KBM-7 (cell line): ENCODE data around the gene NME3.
"Not testable (repeated sequence)": the region's sequence is repeated elsewhere in the genome, so short reads cannot be mapped to it uniquely, and the experiment has no call there.

Source experiments
- DNase-seq: peaks from one replicate; pipeline ENCODE4 v3.0.0-alpha.2; 2015
- in situ Hi-C: fragments of 300-500 bp; cut with MboI; formaldehyde crosslinking; loops from 2 replicates; pipeline ENCODE4 v1.14.3; 2020; ENCODE audit warnings: low sequenced_read_pairs, low pct_unique_long_range_greater_than_20kb, mixed read lengths

NME3 gene

DNA sequence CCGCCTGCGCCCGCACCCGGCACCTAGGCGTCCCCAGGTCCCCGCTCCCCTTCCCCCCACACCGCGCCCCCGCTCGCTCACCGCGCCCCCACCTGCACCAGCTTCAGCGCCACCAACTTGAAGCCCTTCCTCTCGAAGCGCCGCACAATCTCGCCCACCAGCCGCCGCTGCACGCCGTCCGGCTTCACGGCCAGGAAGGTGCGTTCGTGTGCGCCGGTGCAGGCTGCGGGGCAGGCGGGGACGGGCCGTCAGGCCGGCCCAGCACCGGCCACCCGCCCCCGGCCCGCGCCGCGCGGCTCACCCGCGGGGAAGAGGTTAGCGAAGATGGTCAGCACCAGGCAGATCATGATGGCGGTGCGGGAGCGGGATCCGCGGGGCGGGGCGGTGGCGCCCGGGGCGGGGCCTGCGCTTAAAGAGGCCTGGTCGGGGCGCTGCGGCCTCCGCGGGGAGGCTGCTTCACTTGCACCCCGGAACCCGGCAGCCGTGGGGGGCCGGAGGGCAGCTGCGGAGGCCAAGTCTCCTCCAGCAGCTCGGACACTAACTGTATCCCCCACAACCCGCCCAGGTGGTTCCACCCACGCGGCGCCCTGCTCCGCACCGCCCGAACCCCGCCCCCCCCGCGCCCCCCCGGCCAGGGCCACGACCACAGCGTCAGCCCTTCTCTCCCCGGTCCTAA lies at the start of gene NME3:
TSS of gene NME3 (minus strand) at position 356 of the 676 bp plus-strand sequence. CDS start at position 347, 9 bp downstream.
- peak; percentile 19 for DNase-seq
- in situ Hi-C loops = no loop called here

DNA sequence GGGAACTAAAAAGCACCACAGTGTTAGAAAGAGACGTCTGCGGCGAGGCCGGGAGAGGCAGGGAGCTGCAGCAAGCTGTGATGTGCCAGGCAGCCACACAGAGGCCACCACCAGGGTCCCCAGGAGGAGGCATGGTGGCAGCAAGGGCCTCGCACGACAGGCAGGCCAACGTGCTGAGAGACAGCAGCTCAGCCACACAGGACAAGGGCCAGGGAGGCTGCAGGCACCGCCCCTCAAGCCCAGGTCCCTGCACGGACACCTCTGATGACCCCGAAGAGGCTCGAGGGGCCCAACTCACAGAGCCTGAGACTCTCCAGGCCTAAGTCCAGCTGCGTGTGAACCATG lies 49.6 kb upstream of the NME3 start:
- in situ Hi-C loops = no loop called here
- no peak for DNase-seq

DNA sequence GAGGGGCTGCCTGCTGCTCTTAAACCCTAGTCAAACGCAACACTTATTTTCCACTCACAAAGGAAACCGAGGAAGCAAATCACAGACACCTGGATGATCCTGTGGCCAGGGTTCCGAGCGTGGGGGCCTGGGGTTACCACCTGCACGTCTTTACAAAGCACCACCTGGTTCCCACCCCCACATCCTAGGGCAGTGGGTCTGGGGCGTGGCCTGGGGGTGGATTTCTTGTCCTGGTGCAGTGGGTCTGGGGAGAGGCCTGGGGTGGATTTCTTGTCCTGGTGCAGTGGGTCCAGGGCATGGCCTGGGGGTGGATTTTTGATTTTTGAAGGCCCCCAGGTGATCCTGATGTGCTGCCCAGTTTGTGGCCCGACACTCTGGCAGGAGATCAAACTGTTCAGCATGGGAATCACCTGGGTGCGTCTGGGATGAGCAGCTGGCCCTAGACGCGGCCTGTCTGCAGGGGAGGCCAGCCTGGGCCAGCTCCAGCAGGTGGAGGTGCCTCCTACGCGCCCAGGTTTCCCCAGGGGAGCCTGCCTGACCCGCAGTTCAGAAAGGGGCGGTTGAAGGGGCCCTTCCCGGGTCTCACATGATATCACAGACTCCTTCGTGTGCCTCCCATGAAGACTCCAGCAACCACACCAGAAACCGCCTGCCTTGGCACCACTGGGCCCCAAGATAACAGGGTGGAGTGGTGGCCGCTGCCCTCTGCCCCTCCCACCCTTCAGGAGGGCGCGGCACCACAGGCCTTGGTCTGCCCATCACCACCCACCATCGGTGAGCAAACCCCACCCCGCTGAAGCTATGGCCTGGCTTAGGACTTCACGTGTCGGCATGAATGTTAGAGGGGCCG lies 49.0 kb upstream of the NME3 start:
- in situ Hi-C loops = no loop called here
- no peak for DNase-seq

DNA sequence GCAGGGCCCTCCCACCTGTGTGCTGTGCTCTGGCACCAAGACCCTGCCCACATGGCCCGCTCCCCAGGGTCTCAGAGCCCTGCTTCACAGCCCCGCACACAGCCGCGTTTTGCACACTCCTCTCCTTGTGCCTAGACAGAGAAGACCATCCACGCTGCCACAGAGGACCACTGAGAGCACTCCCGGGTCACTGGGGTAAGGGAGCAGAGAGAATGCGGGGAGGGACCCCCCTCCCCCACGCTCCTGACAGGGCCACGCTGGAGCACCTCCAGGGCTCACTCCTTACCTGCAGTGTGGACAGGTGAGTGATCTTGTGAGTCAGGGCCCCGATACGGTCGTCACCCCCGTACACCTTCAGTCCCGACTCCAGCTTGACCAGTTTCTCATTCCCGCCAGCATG lies 48.3 kb upstream of the NME3 start:
- in situ Hi-C loops = no loop called here
- no peak for DNase-seq

DNA sequence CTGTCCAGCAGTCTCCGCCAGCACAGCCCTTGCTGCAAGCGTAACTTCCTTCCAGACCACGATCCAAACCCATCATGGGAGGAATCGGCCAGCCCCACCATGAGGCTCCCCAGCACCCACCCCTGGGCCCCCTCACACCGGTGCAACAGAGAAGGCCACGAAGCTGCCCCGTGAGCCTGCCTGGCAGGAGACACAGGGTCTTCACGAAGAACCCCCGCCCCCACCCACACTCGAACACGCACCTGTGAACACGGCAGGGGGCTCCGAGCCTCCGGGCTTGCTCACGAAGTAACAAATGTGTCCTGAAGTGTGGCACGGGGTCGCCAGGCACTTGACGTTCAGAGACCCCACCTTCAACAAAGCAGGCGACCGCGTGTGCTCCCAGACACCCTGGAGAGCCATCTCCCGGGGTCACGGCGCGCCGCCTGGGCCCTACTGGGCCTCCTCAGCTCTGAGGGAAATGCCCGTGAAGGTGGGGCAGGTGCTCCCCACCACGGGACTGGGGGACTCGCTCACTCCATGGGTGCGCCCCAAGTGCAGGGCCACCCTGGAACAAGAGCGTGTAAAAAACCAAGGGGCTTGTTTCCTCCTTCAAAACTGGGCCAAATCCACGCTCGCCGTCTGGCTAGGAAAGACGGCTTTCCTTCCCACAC lies 47.7 kb upstream of the NME3 start:
- DNase-seq = no peak

DNA sequence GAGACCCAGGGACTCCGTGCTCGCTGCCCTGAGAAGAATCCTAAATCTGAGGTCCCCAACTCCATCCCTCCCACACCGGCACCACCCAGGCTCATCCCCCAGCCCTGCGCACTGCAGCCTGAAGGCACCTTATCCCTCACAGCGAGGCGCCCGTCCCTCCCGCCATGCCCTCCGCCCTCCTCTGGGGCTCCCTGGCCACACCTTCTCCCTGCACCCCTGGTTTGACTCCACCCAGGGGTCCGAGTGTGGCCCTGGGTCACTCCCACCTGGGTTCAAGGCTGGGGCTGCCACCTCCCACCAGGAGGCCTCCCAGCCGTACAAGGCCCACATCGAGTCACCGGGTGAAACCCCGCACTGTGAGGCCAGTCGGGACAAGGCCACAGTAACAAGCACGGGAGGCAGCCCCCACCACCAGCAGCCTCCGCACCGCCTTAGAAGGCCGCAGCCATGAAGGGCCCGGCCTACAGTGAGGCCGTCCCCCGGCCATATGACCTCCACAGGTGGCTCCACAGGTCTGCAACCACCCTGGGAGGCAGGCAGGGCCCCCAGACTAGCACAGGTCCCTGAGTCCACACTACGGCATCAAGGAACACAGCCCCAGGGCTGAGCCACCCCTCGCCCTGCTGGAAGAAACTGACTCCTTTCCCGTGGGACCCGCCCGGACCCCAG lies 47.0 kb upstream of the NME3 start:
- in situ Hi-C loops = no loop called here
- DNase-seq = no peak

More for the DNA sequence above, 47.7 kb upstream of the NME3 start:
- in situ Hi-C loops = no loop called here

DNA sequence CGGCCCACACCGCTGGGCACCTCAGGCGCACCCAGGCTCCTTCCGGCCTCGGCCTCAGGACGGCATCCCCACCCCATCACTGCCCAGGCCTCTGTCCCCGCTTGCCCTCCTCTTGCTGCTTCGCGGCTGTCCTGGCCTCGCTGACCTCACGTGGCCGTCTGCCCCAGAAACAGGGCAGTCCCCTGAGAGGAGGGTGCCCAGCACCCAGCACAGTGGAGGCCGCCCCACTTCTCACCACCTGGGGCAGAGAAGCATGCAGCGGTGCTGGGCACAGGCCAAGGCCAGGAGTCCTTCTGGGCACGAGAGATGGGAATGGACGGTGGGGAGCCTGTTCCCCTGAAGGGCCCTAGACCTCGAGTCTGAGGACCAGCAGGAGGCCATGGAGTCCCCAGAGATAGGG lies 46.4 kb upstream of the NME3 start:
- in situ Hi-C loops = no loop called here
- no peak for DNase-seq

DNA sequence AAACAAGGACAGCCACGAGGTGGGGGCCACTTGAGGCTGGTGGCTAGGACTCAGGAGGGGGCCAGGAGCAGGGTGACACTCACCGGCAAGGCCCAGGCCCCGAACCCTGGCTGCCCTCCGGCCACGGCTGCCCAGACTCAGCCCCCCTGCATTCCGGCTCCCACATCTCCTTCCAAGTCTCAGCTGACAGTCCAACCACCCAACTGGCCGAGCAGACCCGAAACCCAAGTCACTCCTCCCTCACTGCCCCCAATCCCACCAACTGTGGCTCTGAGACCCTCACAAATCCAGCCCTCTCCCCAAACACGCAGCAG lies 45.9 kb upstream of the NME3 start:
- in situ Hi-C loops = no loop called here
- DNase-seq = no peak

DNA sequence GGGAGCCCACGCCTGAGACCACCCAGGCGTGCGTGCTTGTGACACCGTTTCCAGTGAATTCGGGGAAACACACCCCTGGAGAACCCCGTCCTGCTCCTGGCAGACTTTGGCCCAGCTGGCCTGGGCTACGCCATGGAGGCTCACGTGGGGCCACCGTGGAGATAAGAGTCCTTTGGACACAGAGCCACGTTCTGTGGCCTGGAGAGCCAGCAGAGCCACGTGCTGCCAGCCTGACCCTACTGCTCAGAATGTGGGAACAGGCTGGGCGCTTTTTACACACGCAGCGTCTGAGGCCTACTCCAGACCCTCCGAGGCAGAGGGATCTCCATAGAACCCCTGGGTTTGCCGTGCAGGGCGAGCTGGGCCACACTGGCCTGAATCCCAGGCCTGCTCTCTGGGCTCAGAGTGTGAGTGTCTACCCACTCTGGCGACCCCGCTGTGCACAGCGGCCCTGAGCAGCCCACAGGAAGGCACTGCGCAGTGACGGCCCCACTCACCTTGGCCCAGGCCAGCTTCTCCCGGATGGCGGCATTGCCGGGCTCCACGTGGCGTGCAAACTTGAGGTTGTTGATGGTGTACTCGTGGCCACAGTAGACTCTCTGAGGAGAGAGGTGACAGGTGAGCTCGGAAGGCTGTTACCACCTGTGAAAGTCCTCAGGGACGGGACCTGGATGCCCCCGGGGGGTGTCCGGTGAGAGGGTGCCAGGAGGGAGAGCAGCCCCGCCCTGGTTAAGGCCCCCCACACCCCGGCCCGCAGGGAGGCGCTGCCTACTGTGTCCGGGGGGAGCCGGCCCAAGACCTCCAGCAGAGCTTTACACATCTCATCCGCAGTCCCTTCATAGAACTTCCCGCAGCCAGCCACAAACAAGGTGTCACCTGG lies 45.3 kb upstream of the NME3 start:
- in situ Hi-C loops = no loop called here
- no peak for DNase-seq

DNA sequence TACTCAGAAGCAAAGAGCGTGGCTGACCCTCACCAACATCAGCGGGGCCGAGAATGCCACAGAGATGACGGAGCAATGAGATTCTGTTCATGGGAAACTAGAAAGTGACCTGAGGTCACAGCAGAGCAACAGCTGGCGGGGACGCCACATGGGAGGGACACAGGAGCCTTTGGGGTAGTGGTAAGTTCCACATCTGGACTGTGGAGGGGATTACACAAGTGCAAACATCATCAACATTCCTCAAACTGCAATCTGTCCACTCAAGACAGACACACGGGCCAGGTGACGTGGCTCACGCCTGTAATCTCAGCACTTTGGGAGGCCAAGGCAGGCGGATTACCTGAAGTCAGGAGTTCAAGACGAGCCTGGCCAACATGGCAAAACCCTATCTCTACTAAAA lies 44.1 kb upstream of the NME3 start:
- in situ Hi-C loops = no loop called here
- DNase-seq = no peak

DNA sequence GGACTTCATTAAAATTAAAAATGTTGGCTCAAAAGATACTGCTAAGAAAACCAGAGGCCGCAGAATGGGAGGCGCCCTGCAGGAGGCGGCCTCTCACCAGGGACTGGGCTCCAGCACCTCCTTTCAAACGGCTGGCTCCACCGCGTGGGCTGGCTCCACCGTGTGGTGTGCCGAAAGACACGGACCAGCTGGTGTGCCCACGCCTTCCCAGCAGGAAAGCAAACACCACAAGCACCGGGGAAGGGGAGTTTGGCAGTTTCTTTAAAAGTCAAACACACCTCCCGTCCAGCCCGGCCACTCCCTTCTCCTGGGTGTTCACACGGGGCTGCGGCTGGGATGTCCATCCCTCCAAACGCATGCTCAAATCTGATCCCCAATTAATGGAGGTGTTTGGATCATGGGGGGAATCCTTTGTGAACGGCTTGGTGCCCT lies 41.4 kb upstream of the NME3 start:
- DNase-seq = peak; percentile 72
- in situ Hi-C loops = no loop called here

DNA sequence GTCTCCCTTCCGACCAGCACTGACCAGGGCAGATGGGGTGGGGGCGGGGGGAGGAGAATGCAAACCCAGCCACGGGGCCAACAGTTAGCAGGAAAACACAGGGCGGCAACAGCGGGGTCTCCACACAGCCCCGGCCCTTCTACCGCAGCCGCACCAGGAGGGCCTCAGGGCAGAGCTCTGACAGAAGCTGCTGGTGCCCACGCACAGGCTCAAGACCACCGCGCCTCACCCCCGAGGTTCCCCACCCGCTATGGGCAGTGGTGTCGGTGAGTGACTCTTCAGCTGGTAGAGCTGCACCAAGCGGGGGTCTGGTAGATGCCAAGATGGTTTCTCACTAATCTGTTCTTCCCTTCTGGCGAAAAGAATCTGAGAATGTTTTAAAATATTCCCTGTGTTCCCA lies 39.2 kb upstream of the NME3 start:
- no peak for DNase-seq
- in situ Hi-C loops = no loop called here

DNA sequence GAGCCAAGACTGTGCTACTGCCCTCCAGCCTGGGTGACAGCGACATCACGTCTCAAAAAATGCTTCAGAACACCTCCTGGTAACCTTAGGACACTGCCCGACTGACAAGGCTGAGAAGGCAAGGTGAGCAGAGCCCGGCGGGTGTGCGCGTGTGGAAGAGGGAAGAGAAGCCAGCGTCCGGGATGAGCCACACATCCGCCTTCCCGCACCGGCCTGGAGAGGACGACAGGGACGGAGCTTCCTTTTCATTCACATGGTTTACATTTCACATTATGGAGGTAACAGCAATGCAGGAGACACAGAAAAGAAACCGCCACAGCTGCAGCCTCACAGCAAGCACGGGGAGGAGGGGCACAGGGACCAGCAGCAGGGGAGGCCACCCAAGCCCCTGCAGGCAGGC lies 38.8 kb upstream of the NME3 start:
- in situ Hi-C loops = no loop called here
- DNase-seq = no peak

DNA sequence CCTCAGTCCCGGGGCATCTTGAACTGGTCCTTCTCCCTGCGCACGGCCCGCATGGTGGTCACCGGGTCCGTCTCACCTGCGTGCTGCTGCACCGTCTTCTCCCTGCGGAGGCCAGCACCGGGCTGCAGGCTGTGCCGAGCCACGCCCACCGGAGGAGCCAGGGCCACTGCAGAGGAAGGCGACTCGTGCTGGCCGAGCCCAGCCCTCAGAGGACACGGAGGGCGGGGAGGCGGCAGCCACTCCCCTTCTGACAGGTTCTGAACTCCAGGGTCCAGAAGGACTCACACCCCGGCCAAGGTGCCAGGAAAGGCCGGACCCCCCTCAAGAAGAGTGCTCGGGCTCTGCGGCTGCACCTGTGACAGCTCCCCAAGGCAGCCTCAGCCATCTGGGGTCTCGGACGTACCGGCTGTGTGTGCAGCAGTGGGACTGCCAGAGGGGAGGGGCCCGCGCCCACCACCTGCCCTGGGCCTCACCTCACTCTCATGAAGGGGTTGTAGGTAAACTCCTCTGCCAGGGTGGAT lies 38.0 kb upstream of the NME3 start:
- in situ Hi-C loops = no loop called here
- DNase-seq = no peak

DNA sequence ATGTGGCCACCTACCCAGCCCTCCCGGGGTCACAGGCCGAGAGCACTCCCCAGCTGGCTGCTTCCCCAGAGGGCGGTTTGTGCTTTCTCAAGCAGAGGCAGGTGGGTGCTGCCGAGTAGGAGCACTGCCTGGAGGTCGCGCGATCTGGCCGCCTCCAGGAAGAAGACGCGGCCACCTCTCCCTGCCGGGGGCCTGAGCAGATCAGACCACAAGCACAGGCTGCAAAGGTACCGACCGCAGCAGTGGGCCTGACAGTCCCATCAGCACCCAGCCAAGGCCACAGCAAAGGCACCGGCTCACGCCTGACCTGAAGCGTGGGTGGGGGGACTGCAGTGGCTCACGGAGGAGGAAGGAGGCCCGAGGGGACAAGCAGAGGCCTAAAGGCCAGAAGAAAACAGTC lies 37.3 kb upstream of the NME3 start:
- in situ Hi-C loops = no loop called here
- no peak for DNase-seq

DNA sequence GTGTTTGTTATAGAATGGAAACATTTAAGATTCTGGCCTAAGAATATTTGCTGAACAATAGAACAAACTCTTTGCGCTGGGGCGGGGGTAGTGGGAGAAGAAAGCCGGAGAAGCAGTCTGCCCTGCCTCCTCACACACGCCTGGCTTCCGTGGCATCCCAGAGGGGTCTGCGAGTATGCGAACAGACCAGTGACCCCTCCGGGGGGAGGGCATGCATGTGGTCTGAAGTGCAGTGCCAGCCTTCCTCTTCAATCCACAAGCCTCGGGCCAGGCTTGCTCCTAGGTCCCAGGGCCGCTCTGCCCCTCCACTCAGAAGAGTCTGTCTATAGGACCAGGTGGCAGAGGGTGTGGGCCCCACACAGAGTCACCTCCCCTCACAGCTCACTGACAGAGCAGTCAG lies 36.3 kb upstream of the NME3 start:
- in situ Hi-C loops = no loop called here
- DNase-seq = no peak

DNA sequence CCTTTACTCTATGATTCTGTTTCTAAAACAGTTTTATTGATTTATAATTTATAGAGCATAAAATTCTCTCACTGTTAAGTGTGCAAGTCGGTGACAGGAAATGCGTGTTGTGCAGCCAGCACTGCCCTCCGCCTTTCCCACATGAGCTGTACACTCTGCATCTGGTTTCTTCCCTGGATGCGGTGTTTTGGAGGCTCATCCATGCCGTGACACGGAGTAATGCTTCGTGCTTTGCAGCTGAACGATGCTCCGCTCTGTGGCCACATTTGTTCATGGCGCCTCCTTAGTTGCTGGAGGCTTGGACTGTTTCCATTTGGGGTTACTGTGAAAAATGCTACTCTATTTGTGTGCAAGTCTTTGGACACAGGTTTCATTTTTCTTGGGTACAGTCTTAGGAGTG lies 29.4 kb upstream of the NME3 start:
- in situ Hi-C loops = no loop called here
- no peak for DNase-seq

DNA sequence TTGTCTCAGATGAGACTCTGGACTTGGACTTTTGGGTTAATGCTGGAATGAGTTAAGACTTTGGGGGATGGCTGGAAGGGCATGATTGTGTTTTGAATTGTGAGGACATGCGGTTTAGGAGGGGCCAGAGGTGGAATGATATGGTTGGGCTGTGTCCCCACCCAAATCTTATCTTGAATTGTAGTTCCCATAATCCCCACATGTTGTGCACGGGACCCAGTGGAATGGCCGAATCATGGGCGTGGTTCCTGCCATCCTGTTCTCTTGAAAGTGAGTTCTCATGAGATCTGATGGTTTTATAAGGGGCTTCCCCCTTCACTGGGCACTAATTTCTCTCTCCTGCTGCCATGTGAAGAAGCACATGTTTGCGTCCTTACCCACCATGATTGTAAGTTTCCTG lies 27.9 kb upstream of the NME3 start:
- in situ Hi-C loops, DNase-seq: not testable (repeated sequence)
